ENCODE results near the gene NCOA7.

NCOA7 gene

GRCh38 chr6:125792172-125792571 is 1.4 kb downstream of the NCOA7 start:
- TF ChIP-seq CTCF (IDR thresholded peaks at IDR 0.05) = no peak

- TF ChIP-seq CTCF (IDR thresholded peaks at IDR 0.05) = no peak
Observed at GRCh38 chr6:125792680-125793079, 1.9 kb downstream of the NCOA7 start.

- no peak for TF ChIP-seq CTCF (IDR thresholded peaks at IDR 0.05)
Observed at GRCh38 chr6:125793280-125793679, 2.5 kb downstream of the NCOA7 start.

GRCh38 chr6:125793863-125794262 is 3.1 kb downstream of the NCOA7 start:
- TF ChIP-seq CTCF (IDR thresholded peaks at IDR 0.05) = no peak

GRCh38 chr6:125794342-125795137 is 3.8 kb downstream of the NCOA7 start:
- no peak for TF ChIP-seq CTCF (IDR thresholded peaks at IDR 0.05)

GRCh38 chr6:125795301-125795700 is 4.5 kb downstream of the NCOA7 start:
- TF ChIP-seq CTCF (IDR thresholded peaks at IDR 0.05) = no peak

GRCh38 chr6:125797120-125797885 is 6.5 kb downstream of the NCOA7 start:
- TF ChIP-seq CTCF (IDR thresholded peaks at IDR 0.05) = no peak
